GM12874 (cell line): ENCODE results near the gene RBM19.

Source experiments
- TF ChIP-seq, protein P1 (sequence below): IDR thresholded peaks from 2 replicates; pipeline ENCODE4 v1.5.1; 2011; ENCODE audit warnings: low read depth, mild to moderate bottlenecking, control low read depth, low read length, moderate library complexity; ENCODE audit not compliant: insufficient read depth

RBM19 gene

DNA sequence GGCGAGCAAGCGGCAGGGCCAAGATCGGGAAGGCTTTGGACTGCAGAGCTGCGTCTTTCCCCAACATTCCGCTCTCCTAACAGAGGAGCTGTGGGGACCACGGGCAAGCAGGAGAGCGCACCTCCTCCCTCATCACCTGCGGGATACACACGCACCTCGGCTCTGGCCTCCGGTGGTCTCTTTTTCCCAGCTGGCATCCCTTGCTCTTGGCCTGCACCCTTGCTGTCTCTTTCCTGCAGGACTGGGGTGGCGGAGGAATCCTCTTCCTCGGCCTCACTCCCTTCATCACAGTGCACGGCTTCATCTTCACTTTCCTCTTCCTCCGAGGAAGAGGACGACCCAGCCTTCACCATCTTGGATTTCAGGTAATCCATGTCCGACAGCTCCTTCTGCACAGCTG, 8.5 kb downstream of the RBM19 start:
- TF ChIP-seq, protein P1, sequence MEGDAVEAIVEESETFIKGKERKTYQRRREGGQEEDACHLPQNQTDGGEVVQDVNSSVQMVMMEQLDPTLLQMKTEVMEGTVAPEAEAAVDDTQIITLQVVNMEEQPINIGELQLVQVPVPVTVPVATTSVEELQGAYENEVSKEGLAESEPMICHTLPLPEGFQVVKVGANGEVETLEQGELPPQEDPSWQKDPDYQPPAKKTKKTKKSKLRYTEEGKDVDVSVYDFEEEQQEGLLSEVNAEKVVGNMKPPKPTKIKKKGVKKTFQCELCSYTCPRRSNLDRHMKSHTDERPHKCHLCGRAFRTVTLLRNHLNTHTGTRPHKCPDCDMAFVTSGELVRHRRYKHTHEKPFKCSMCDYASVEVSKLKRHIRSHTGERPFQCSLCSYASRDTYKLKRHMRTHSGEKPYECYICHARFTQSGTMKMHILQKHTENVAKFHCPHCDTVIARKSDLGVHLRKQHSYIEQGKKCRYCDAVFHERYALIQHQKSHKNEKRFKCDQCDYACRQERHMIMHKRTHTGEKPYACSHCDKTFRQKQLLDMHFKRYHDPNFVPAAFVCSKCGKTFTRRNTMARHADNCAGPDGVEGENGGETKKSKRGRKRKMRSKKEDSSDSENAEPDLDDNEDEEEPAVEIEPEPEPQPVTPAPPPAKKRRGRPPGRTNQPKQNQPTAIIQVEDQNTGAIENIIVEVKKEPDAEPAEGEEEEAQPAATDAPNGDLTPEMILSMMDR, result no peak

DNA sequence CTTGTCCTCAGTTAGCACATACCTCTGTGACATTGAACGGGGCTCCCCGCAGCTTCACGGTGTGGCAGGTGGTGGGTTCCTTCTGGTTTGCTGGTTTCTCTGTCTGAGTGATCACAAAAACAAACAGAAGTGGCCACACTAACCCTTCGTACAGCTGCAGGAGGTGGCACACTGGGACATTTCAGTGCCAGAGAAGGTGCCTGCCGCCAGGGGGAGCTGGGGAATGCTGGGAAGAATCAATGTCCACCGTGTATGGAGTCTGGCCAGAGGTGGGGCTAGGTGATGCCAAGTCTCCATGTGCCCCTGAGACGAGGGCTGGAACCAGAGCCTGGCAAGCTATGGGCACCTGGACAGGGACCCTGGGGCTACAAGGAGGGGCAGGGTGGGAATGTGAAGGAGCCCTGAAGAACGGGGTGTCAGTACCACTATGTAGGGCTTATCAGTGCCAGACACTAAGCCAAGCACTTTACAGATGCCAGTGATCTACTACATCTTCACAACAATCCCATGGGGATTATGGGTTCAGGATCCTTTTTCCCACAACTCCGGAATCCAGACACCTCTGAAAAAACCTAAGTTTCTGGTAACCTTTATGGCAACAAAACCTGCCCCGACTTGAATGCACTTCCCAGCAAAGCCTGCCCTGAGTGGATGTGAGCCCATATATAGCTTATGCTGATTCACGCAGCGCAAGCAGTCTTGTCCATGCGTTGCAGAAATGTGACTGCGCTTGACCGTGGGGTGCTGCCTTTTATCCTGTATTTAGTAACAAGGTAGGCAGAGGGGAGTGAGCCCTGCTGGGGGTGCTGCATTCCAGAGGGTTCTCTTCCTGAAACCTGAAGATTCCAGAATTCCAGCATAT, 10.8 kb downstream of the RBM19 start:
- TF ChIP-seq, protein P1, result 0 out of 2 replicates have a peak, but pooled peaks have one; percentile 28

DNA sequence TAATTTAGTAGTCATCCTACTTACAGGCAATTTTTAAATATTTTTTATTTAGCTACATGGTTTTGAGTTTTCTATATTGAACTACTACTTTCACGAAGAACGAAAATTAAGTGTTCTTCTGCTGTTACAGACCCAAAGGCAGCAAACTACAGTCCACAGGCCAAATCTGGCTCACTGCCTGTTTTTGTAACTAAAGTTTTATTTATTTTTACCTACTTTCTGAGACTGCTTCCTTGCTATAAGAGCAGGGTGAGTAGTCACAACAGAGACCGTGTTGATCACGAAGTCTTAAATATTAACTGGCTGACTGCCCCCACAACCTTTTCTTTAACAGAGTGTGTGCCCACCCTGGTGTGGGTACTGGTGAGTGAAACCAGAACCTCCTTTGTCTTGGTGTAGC, 11.6 kb downstream of the RBM19 start:
- TF ChIP-seq, protein P1, result no peak

DNA sequence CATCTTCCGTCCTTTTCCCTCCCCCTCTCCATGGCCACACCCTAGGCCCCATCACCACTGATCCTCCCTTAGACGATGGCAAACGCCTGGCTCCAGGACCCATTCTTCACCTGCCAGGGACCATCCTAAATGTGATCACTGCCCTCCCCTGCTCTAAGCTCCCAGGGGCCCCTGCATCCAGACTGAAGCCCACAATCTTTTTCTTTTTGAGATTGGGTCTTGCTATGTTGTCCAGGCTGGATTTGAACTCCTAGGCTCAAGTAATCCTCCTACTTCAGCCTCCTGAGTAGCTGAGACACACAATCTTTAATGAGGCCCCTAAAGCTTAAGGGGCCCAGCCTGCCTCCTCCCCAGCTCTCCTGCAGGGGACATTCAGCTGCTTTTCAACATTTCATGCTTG, 15.3 kb downstream of the RBM19 start:
- TF ChIP-seq, protein P1, result no peak

DNA sequence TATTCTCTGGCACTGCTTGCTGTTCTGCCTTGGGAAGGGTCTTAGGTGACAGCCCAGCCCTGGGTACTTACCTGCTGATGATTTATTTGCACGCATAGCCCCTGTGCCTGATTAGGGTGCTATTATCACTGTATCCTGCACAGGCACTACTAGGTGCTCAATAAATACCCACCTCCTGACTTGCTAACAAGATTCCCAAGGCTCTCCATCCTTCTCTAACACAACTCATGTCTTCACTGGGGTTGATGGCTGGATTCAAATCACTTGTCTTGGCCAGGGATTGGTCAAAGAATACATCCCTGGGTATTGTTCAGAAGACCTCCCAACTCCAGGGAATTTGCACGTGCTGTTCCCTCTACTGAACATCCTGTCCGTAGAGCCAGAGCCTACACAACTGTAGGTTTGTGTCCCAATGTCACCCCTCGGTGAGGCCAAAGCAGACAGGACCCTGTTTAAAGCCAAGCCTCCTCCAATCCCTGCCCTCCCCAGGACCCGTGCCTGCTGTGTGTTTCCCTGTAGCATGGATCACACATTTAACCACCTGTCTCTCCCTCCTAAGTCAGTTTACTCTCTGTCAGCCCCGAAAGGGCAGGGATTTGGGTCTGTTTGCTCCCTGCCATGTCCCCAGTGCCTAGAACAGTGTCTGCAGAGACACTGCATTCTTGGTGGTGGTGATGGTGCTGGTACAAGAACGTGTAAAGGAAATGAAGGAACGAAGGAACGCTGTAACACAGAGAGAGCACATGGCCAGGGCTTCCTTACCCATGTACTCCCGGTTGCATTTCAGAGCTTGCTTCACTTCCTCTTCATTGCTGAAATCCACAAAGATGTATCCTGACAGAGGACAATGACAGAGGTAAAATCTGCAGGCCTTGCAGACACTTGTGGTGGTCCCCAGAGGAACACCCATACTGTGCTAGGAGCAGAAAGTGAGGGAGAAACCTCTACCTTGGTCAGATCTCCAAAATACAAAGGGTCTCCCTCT, 16.5 kb downstream of the RBM19 start:
- TF ChIP-seq, protein P1, result no peak

DNA sequence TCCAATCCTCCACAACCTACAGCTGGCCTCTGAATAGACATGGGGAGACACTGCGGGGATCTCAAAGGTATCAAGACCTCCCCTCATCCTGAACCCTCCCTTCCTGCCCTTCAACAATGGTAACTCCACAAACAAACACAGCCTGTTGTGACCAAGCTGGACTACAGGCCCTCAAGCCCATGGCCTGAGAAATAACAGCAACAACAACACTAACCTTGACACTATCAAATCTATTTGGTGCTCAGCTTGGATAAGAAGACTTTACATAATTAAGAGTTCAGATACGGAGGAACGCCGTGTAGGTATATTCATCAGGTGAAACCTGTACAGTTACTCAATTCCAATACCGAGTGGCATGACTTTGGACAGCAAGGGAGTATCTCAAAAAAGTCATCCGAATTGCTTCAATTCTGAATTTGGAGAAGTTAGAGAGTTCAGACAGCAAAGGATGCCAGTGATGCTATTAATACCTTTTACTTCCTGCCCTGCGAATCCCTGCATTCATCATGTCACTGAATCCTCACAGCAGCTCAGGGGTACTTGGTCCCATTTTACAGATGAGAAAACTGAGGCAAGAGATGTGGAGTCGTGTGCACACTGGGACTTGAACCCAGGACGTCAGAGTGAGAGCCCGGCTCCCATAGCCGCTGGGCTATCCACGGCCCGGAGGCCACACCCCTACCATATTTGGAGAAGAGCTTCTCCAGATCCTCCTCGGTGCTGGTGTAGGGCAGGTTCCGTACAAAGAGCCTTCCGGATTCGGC, 17.8 kb downstream of the RBM19 start:
- TF ChIP-seq, protein P1, result no peak
